Stimulated activated CD8-positive, alpha-beta memory T cell treated with anti-CD3 and anti-CD28 coated beads, Interleukin-15, amount 100 ng/mL, for 4 hours (primary cell): ENCODE data around the gene ALDH1A1.

Source experiments
- DNase-seq, 2 donors: peaks; one replicate each; pipeline ENCODE4 v3.0.0-alpha.2; 2020; ENCODE audit warnings: low read depth in 2 of 2

The ALDH1A1 gene

DNA sequence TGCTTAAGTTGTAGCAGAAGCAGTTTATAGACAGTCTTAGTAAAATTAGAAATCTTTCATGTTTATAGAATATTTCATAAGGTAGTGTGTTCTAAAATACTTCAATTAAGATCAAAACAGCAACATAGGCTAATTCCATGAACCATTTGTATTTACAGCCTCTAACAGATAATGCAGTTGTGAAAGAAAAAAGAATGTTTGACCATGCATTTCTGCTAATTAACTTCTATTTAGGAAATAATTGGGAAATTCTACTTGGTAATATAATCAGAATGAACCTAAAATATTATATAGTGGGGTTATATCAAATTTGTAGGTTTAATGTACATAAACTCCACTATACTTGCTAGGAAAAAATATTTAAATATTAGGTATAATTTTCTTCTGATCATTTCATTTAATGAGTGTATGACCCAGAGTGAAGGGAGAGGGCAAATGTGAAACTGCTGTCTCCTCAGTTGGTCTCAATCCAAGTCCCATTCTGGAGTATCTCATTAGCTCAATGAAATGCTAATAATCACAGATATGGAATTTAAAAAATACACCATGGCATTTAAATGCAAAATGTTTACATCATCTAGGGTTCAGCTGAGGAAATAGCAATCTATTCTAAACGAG is 34.9 kb downstream of the ALDH1A1 start:
- DNase-seq: no peak

DNA sequence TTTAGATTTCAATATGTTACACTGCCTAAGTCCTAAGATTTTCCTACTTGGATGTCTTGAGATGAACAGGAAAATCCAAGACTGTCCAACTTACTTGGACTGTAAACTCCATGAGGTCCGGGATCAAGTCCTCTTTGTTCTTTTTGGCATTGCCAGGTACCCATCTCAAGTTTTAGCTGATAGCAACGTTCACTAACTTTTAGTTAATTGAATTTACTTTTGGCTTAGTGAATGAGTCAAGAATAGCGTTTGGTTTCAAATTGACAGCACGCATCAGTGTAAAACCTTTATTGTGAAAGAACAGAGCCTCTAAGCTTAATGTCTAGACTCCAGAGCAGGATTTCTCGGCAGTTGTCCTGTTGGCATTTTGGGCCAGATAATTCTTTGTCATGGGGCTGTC is 37.2 kb downstream of the ALDH1A1 start:
- no peak for DNase-seq

DNA sequence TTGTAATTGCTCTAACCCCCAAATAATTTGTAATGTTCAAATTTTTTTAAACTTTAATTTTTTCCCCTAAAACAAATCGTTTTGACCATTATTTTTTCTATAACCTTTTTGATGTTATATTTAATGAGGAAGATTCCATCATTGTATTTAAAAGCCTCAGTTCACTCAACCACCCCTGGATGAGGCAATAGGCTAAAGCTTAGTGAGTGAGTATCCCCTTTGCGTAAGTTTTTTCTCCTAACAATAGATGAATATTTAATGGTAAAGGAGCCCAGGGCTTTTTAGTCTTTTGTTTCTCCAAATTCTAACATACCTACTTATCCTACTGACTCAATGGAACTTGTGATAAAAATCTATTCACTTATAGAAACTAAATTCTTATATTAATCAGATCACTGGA is 38.1 kb downstream of the ALDH1A1 start:
- no peak for DNase-seq

DNA sequence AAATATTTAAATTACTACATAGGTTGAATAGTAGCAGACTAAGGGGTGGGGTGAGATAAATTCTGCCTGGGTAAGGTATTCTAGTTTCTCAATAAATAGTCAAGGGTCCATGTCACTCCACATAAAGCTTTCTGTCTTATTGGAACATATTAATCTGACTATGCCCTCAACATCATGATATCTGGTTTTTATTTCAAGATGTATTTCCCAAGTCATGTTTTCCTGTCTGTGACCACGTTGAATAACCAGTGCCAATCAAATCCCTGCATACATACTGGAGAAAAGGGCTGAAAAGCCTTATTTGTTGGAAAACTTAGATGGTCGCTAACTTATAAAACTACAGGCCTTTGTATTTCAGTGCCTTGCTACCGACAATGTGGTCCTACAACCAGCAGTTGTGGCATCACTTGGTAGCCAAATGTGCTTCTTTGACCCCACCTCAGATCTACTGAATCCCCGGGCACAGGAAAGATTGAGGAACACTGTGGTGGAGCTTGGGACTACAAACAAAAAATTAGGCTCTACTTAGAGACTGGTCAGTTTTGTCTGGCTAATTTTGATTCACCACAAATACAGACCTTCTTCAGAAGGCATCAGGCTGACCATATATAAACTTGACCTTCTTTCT is 39.4 kb downstream of the ALDH1A1 start:
- no peak for DNase-seq

DNA sequence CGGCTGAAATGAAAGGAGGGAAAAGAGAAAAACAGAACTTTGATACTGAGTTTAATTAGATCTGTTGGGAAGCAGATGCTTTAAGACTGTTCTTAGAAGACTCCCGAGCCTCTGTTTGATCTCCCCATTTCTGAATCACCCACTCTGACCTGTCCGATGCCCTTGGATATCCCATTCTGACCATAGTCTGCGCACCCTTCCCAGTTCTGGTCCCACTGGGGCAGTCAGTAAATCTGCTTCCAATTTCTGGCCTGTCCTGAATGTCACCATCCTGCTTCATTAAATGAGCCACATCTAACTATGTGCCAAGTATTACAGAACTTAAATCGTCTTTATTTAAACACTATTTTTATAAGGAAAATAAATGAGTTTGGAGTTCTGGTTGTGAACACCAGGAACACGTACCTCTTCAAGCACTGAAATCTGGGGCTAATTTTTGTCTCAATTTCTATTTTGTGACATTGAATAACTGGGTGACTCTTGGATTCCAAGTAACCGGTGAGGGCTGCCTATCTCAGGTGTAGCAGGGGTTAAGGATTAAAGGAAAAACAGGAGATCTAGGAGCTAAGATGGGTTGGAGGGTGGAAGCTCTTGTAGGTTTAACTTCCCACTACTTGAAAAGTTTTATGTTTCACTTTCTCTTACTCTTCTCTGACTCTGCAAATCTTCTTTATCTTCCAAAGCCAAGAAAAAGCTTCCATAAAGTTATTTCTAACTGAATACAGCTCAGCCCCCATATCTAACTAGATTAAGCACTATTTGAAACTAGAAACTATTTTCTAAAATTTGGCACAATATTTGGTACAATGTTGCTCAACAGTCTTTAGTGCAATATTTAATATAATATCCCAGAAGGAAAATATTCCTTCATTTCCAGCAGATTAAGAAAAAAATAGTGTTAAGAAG is 40.1 kb downstream of the ALDH1A1 start:
- DNase-seq: no peak

DNA sequence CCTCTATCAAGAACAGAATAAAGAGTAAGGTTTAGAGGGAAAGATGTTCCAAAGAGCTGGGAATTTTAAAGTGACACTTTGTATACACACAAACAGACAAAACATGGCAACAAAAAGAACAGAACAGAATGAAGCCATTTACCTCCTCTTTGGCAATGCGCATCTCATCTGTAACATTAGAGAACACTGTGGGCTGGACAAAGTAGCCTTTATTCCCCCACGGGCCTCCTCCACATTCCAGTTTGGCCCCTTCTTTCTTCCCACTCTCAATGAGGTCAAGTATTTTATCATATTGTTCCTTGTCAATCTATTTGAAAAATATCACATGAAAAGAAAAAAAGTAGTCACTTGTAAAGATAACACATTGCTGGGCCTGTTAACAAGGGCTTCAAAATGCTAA is 41.0 kb downstream of the ALDH1A1 start:
- DNase-seq: no peak

DNA sequence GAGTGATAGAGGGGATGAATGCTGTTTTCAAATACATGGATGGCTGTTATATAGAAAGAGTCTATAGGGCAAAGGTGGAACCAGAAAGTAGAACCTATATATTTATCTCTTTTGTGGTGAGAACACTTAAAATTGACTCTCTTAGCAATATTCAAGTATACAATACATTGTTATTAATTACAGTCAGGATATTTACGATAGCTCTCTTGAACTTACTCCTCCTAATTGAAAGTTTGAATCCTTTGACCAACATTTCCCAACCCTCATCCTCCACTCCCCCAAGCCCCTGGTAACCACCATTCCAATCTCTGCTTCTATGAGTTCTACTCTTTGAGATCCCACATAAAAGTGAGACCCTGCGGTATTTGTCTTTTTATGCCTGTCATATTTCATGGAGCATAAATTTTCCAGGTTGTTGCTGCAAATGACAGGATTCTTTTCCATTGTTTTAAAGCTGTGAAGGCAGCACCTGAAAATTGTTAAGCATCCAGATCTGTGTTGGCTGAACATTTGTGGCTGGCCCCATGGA is 41.5 kb downstream of the ALDH1A1 start:
- DNase-seq: no peak

DNA sequence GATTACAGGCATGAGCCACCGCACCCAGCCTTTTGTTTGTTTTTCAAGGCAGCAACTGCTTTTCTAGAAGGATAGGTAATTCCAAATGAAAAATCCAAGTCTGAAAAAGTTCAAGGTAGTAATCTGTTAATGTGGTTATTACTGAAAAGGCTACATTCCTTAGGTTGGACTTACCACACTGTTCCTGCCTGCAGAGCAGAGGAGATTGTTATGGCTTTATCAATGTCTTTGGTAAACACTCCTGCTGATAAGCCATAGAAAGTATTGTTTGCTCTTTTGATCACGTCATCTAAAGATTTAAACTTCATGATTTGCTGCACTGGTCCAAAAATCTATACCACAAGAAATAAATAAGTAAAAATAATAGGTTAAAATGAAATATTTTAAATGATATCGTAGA is 43.4 kb downstream of the ALDH1A1 start:
- DNase-seq: no peak

DNA sequence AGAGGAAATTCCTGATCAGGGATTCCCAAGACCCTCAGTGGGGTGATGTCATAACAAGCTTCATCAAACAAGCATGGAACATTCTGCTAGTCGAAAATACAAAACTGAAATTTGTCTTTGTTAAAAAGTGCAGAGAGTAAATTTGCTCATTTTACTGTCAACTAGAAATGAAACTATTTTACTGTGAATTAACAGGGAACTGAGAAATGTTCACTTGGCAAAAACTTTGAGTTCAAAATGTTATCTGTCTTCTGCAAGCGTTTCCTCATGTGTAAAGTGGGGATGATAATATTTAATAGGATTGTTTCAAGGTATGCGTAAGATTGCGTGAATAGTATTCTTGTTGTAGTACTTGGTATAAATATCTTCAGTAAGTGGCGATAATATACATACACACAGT is 45.4 kb downstream of the ALDH1A1 start:
- DNase-seq: no peak

DNA sequence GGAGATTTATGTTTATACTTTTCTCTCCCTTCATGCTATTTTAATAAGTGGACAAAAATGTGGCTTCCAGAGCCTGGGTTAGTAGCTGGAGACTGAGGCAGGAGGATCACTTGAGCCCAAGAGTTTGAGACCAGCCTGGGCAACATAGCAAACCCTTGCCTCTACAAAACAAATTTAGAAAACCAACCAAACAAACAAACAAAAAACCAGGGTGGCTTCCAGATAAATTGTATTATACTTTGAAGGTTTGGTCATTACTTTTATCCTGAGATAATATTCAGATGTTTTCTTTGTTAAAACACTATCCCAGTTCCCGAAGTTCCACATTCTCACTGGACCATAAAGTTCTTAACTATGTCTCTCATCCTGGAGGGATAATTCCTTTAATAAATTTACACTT is 46.0 kb downstream of the ALDH1A1 start:
- DNase-seq: no peak

DNA sequence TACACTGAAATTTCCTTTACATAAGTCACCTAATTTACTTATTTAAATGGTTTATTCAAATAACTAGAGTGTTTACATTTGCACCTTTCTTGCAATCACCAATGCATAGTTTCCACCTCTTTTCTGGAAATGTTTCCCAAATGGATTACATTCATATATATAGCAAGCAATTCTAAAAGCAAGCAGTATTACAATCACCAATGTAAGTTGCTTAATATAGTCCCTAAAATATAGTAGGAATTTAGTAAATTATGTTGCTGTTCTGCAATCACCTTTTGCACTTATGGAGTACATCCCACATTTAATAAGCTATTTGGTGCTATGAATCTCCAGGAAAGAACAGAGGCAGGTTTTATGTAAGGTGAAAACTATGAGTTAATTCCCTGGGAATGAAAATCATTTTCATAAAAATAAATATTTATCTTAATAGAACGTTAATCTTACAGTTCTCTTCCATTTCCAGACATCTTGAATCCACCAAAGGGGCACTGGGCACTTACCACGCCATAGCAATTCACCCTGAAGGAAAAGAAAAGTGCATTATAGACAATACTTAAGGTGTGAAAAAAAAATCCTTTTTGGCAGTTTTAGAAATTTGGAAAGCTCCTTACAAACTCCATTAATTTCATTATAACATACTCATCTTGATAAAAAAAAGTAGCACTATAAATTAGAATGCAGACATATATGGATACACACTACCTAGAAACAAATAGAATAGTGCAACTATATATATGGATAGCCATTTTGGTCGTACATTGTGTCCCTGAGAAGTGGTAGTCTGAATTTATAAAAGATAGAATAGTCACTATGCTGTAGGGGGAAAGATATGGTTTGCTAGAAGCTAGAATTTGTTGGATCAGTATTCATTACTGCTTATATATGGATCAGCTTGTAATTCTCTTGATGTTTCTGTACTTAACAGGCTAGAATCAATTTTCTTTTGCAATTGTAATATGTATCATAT is 47.1 kb downstream of the ALDH1A1 start:
- DNase-seq: no peak

DNA sequence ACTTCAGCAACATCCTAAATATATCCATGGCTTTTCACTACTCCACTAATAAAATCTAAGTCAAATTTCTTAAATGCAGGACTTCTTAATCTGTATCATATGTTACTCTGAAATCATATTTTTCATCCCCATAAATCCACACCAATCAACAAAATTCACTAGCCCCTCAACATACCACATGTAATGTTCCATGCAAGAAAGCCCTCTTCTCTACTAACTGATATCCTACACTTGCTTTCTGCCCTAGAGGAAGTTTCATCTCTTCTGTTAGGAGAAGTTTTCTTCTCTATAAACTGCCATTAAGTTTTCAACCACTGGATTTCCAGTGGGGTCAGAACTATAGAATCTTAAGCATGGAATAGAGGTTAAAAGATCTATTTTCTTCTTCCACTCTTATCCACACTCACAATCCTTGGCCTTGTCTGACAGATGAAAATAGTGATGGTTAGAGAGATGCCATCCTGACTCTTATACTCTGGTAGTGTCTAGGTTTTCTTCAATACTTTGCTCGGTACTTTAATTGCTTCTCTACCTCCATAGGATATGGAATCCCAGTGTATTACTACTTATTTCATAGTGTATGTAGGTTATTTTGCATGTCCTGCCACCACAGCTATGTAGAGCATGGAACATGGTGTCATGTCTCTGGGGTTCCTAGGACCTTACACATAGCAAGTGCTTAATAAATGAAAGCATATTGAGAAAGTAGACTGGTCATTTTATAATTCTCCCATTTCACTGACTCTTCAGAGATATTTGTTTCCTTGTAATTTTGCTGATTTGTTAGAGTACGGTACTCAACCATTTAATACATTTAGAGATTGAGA is 48.4 kb downstream of the ALDH1A1 start:
- no peak for DNase-seq

DNA sequence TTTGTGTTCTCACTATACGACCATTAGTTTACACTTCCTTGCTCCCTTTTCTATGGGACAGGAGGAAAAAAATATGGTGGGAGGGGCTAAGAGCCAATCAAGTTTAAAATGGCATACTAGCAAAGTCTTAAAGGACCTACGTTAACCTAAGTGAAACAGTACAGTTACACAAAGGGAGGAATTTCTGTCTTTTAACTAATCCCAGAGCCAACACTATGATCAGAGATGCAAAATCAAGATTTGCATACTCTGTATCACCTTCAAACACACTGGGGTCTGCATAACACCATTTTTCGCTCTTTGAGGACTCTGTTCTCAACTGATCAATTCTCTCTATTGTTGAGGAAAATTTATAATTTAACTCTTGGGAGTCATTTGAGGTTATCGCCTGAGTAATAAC is 49.8 kb downstream of the ALDH1A1 start:
- no peak for DNase-seq

DNA sequence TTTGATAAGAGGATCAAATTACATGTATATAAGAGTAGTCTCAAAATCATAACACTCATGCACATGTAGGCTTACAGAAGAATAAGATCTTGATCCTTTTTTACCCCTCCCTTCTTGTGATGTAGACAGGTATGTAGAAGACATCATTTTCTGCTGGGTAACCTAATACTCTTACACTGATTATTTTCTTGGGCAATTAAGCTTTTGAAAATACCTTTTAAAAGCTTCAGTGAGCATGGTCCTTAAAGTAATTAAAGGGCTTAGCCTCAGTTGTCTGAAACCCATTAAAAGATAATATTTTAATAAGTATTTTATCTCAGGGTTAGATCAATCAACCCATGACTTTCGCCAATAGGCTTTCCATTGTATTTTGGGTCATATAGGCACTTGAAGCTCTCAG is 50.6 kb downstream of the ALDH1A1 start:
- no peak for DNase-seq

DNA sequence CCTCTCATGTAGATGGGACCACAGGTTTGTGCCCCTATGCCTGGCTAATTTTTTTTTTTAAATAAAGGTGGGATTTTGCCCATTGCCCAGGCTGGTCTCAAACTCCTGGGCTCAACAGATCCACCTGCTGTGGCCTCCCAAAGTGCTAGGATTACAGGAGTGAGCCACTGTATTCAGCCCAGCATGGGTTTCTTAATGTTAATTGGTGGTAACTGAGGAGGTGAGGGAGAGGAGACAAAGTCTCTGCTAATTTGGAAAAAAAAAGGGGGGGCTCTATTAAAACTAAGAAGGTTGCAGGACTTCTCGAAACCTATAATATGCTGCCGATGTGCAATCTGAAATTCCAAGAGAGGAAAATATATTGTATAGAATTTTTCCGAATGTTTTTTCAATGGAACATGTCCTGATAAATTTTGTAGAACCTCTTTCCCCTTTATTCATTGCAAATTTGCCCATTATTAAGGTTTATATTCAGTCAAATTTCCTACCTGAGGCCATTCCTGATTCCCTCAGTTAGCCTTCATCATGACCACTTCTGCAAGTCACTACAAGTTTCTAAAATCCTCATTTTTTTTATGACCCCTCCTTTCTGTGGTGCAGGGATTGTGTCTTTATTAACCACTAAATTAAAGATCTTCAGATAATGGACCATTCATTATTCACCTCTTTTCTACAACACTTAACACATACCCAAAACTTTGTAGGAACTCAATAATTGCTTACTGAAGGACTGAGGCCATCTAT is 52.9 kb downstream of the ALDH1A1 start:
- no peak for DNase-seq

DNA sequence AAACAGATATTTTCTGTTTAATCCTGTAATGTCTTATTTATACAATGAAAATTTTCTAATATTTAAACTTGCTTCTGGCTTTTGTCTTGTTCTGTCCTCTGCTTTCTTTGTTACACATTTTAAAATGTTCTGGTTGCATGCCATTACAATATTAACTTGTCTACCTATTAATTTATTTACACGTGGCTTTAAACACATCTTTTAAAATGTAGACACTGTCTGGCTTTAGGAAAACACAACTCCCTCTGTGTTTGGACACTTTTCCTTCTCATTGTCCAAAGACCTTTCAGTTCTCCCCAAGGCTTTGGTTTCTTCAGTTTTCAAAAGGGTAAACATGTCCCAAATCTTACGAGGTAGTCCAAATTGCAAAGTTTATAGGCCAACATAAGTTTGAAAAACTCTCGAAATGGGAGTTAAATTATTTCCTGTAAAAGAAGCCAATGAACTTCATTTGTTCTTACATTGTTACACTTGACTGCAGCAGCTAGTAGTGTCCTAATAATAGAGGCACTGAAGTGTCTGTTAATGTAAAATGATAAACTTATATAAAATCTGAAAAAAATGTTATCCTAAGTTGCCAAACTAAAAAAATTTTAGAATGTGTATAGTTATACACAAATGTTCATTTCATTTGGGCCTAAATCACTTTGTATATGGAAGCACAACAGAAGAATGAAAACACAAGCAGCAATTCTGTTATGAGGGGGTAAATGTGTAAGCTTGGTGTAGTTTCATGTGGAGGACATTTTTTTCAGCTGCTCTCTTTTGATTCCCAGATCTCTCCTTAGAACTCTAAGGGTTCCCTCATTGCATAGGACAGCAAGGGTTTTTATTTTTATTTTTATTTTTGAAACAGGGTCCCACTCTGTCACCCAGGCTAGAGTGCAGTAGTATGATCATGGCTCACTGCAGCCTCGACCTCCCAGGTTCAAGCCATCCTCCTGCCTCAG is 53.8 kb downstream of the ALDH1A1 start:
- no peak for DNase-seq

DNA sequence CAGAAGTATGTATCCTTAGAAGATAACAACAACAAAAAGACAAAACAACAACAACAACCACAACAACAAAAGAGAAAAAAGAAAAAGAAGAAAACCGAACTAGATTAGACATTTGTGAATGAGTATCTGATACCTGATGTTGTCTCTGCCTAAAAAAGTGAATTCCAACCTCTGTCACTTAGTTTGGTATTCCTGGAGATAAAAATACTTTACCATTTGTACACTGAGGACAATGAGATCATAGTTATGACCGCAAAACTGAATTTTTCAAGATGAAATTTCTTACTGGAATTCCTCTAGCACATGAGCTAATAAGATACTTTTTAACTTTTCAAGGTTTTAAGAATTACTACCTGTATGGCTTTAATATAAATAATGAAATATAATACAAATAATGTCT is 54.5 kb downstream of the ALDH1A1 start:
- DNase-seq: no peak

DNA sequence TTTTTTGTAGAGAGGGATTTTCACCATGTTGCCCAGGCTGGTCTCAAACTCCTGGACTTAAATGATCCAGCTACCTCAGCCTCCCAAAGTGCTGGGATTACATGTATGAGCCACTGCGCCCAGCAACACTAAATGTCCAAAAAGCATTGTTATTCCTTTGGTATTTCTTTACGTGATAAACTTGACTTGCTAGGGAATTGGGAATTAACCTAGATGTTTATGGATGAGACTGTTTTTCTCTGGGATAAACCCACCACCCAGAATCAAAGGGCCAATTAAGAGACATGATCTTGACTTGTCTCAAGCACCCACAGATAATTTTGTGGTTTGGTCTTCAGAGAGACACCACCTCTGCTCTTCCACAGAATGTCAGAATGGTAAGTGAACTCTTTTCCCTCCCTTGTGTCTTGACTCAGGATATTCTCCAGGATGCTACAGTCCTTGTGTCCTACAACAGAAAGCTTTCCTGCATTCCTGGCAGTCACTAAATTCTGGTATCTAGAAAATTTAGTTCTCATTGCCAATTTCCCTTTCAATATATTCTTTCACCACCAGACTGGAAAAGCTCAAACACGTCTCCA is 55.7 kb downstream of the ALDH1A1 start:
- no peak for DNase-seq
